Transverse colon (tissue), 4 donors: Measurements from ENCODE around the gene UBE4A.

Source experiments
- CTCF ChIP-seq, 5 experiments: fragments of 200-600 bp in 3 of 5; fragments of 450-650 bp in 2 of 5; sonication (generic) in 3 of 5; IDR thresholded peaks; 1 replicate in 2 of 5; 2 replicates in 3 of 5; pipeline ENCODE4 v1.5.1; 2016 to 2017; ENCODE audit warnings: antibody characterized with exemption in 5 of 5, inconsistent platforms in 3 of 5, mild to moderate bottlenecking in 2 of 5, moderate library complexity in 1 of 5
- POLR2AphosphoS5 ChIP-seq, 3 donors: sonication (generic); formaldehyde crosslinking; IDR thresholded peaks; one replicate each; pipeline ENCODE4 v1.6.1; 2016; ENCODE audit warnings: antibody characterized with exemption in 3 of 3

GRCh38 chr11:118374729-118375128 lies 15.3 kb downstream of the UBE4A start:
- no peak for TF ChIP-seq CTCF (IDR thresholded peaks at IDR 0.05)
- no peak for TF ChIP-seq POLR2AphosphoS5 (IDR thresholded peaks at IDR 0.05)
